ENCODE results near the gene MTMR12.
"Not testable (repeated sequence)": the region's sequence is repeated elsewhere in the genome, so short reads cannot be mapped to it uniquely, and the experiment has no call there.

Gene MTMR12

DNA sequence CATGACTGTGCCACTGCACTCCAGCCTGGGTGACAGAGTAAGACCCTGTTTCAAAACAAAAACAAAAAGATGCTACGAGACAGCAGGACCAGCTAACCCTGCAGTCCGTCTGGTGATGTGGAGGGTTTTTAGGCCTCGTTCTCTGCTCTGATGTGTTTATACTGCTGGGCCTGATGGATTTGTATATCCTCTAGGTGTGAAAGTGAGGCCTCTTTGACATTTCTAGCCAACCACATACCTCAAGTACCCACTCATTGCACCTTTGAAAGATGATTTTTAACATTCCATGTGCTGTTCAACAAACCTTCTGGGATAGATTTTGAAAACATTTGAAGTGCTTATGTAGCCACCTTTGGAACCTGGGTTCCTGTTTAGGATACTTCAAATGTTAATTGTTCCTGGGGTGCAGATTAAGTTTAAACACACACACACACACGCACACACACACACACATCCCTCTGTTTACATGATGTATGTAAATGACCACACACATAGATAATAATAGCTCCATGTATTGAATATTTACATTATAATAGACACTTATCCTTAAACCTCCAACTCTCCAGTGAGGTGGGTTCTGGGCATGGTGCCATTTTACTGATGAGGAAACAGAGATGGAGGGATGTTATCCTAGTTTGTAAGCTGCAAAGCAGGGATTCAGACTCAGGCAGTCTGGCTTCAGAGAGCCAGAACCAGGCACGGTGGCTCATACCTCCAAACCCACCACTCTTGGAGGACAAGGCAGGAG is 89.8 kb downstream of the MTMR12 start:
- Histone ChIP-seq H3K4me3 (no peak overlapping the region), H3K4me1 (peaks cover 17% of the 10 kb centered on the region), H3K36me3 (replicated peaks) (no peaks in the 10 kb centered on the region; the same call in 1 of the 2 replicates), H3K27me3 (ENCODE audit: low read depth) (no peaks in the 10 kb centered on the region), H3K9me3 (no peaks in the 10 kb centered on the region)
- in situ Hi-C loops (cut with MboI; ENCODE audit: low sequenced_read_pairs), result no loop called here
- peak; percentile 81 to 85 for DNase-seq (ENCODE audit: low spot score in 2 of 2)

- peak; percentile 40 to 55 for DNase-seq (ENCODE audit: low spot score in 2 of 2)
Measured at GRCh38 chr5:32217886-32218396, 94.8 kb downstream of the MTMR12 start.

DNA sequence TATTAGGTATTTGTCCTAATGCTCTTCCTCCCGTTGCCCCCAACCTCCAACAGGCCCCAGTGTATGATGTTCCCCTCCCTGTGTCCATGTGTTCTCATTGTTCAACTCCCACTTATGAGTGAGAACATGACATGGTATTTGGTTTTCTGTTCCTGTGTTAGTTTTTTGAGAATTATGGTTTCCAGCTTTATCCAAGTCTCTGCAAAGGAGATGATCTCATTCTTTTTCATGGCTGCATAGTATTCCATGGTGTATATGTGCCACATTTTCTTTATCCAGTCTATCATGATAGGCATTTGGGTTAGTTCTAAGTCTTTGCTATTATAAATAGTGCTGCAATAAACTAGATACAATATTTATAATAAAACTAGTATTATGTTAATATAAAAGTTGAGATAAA is 98.4 kb downstream of the MTMR12 start:
- H3K36me3 ChIP-seq (replicated peaks); H3K27me3 ChIP-seq (ENCODE audit: low read depth); H3K9me3 ChIP-seq; H3K4me3 ChIP-seq; in situ Hi-C loops (cut with MboI; ENCODE audit: low sequenced_read_pairs); DNase-seq (ENCODE audit: low spot score in 2 of 2); H3K4me1 ChIP-seq: not testable (repeated sequence)

More at GRCh38 chr5:32217886-32218396, 94.8 kb downstream of the MTMR12 start:
- peaks cover 12% of the 10 kb centered on the region for H3K4me1 ChIP-seq
- no peaks in the 10 kb centered on the region for H3K27me3 ChIP-seq (ENCODE audit: low read depth)
- no peaks in the 10 kb centered on the region for H3K9me3 ChIP-seq
- in situ Hi-C loops (cut with MboI; ENCODE audit: low sequenced_read_pairs), result no loop called here
- H3K36me3 ChIP-seq (replicated peaks), result no peaks in the 10 kb centered on the region
- H3K4me3 ChIP-seq, result no peak overlapping the region

DNA sequence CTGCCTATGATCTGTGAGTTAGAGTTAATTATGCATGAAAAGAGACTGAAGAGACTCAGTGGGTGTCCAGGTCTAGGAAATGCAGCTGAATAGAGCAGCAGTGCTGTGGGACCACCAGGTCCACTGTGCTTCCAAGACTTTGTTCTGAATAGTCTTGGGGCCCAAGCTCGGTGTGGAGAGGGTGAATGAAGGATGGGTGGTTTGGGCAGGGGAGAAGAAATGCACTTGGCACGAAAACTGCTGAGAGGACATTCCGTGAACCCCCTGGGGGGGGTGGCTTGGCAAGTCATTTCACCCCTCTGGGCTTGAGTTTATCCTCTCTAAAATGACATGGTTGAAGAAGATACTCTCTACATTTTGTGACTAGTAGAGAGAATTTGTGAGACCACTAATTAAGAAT is 102.6 kb downstream of the MTMR12 start:
- Histone ChIP-seq H3K9me3 (0 out of 2 replicates have a peak, but pooled peaks cover 2% of the 10 kb centered on the region), H3K36me3 (replicated peaks) (no peaks in the 10 kb centered on the region), H3K4me3 (no peak overlapping the region), H3K4me1 (no peaks in the 10 kb centered on the region), H3K27me3 (ENCODE audit: low read depth) (no peaks in the 10 kb centered on the region)
- in situ Hi-C loops (cut with MboI; ENCODE audit: low sequenced_read_pairs), result no loop called here
- no peak for DNase-seq (ENCODE audit: low spot score in 2 of 2)

- H3K9me3 ChIP-seq; H3K4me3 ChIP-seq; H3K4me1 ChIP-seq; DNase-seq (ENCODE audit: low spot score in 2 of 2); H3K27me3 ChIP-seq (ENCODE audit: low read depth); H3K36me3 ChIP-seq (replicated peaks); in situ Hi-C loops (cut with MboI; ENCODE audit: low sequenced_read_pairs): not testable (repeated sequence)
Measured at GRCh38 chr5:32208837-32209236, 103.9 kb downstream of the MTMR12 start.

DNA sequence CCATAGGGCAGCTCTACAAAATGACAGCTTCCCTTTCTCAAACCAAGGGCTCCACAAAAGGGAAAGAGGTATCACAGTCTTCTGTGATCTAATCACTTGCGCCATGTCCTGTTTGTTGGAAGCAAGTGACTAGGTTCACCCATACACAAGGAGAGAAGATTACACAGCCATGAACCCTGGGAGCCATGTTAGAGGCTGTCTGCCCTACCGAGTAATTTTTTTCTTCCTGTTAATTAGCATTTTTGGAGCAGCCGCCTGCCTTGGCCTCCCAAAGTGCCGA is 105.4 kb downstream of the MTMR12 start:
- H3K36me3 ChIP-seq (replicated peaks), result no peaks in the 10 kb centered on the region
- in situ Hi-C loops (cut with MboI; ENCODE audit: low sequenced_read_pairs), result no loop called here
- DNase-seq (ENCODE audit: low spot score in 2 of 2), result no peak
- no peaks in the 10 kb centered on the region for H3K27me3 ChIP-seq (ENCODE audit: low read depth)
- H3K4me3 ChIP-seq, result no peak overlapping the region
- H3K9me3 ChIP-seq, result 0 out of 2 replicates have a peak, but pooled peaks cover 2% of the 10 kb centered on the region
- H3K4me1 ChIP-seq, result no peaks in the 10 kb centered on the region

DNA sequence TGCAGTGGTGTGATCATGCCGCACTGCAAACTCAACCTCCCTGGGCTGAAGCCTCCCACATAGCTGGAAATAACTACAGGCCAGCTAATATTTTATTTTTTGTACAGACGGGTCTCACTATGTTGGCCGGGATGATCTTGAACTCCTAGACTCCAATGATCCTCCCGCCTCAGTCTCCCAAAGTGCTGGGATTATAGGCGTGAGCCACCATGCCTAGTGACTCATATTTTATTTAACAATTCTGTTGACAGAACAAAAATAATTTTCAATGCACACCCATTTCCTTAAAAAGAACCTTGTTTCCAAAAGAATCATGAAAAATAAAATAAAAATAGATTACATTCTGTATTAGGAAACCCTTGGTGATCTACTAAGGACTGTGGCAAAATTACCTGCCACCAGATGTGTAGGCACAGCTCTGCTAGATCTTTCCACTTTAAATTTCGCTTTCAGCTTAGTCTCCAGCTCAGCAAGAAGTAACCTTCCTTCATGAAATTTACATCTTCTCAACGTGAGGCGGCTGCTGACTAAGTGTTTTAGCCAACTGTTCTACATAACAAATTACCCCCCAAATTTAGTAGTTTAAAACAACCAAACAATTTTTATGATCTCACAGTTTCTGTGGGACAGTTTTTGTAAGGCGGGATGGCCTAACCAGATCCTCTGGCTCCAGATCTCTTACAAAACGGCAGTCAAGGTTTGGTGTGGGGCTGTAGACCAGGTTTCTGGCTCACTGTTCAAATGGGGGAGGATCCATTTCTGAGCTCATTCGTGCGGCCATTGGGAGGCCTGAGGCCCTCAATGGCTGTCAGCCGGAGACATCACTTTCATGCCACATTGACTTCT is 106.0 kb downstream of the MTMR12 start:
- in situ Hi-C loops (cut with MboI; ENCODE audit: low sequenced_read_pairs), result no loop called here
- Histone ChIP-seq H3K36me3 (replicated peaks) (no peaks in the 10 kb centered on the region), H3K4me1 (no peaks in the 10 kb centered on the region), H3K9me3 (0 out of 2 replicates have a peak, but pooled peaks cover 2% of the 10 kb centered on the region), H3K27me3 (ENCODE audit: low read depth) (no peaks in the 10 kb centered on the region), H3K4me3 (no peak overlapping the region)
- DNase-seq (ENCODE audit: low spot score in 2 of 2), result no peak

GRCh38 chr5:32206053-32206452 is 106.7 kb downstream of the MTMR12 start:
- H3K27me3 ChIP-seq (ENCODE audit: low read depth), result no peaks in the 10 kb centered on the region
- H3K36me3 ChIP-seq (replicated peaks), result no peaks in the 10 kb centered on the region
- no peak for DNase-seq (ENCODE audit: low spot score in 2 of 2)
- H3K4me3 ChIP-seq, result no peak overlapping the region
- H3K4me1 ChIP-seq, result no peaks in the 10 kb centered on the region
- in situ Hi-C loops (cut with MboI; ENCODE audit: low sequenced_read_pairs), result no loop called here
- H3K9me3 ChIP-seq, result 0 out of 2 replicates have a peak, but pooled peaks cover 2% of the 10 kb centered on the region

- H3K4me3 ChIP-seq, result no peak overlapping the region
- no peaks in the 10 kb centered on the region for H3K36me3 ChIP-seq (replicated peaks)
- in situ Hi-C loops (cut with MboI; ENCODE audit: low sequenced_read_pairs), result no loop called here
- H3K27me3 ChIP-seq (ENCODE audit: low read depth), result no peaks in the 10 kb centered on the region
- no peak for DNase-seq (ENCODE audit: low spot score in 2 of 2)
- no peaks in the 10 kb centered on the region for H3K4me1 ChIP-seq
- 0 out of 2 replicates have a peak, but pooled peaks cover 2% of the 10 kb centered on the region for H3K9me3 ChIP-seq
Measured at GRCh38 chr5:32202394-32202793, 110.3 kb downstream of the MTMR12 start.

DNA sequence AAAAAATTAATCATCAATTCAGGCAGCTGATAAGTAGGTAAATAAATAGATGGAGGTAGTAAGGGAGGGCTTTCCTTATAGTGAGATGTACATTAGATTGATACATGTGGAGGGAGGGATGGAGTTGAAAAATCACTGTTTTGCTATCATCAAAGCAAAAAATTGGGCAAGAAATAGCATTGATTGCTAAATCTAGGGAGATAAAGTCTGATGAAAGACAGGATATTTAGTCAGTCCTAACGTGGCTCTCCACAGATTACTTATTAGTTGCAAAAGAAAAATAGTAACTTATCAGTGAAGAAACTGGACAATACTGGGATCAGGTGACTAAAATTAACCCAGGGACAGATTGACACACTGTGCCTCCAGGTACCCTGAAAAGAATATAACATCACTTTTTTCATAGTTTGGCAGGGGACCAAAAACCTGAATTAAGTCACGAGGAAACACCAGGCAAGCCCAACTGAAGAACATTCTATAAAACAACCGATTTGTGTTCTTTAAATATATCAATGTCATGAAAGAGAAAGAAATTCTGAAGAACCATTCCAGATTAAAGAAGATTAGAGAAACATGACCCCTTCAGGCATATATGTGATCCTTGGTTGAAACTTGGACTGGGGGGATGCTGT is 111.5 kb downstream of the MTMR12 start:
- Histone ChIP-seq H3K9me3 (no peaks in the 10 kb centered on the region), H3K4me1 (no peaks in the 10 kb centered on the region), H3K36me3 (replicated peaks) (no peaks in the 10 kb centered on the region), H3K4me3 (no peak overlapping the region), H3K27me3 (ENCODE audit: low read depth) (no peaks in the 10 kb centered on the region)
- in situ Hi-C loops (cut with MboI; ENCODE audit: low sequenced_read_pairs), result no loop called here
- DNase-seq (ENCODE audit: low spot score in 2 of 2), result peak in 1 of 2 experiments; percentile 34

DNA sequence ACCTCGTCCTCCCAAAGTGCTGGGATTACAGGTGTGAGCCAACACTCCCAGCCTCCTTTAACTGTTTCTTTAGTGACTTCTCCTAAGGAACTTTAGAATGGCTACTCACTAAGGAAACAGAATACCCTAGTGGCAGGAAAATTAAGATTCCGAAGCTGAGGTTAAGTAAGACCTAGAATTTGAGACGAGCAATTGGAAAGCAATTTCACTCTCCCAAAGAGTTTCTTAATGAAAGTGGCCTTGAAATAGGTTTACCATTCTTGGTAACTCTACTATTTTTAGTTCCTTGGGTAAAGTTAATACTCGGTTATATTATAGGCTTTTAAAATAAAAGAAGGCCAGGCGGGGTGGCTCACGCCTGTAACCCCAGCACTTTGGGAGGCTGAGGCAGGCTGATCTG is 115.7 kb downstream of the MTMR12 start:
- Histone ChIP-seq H3K36me3 (replicated peaks) (no peaks in the 10 kb centered on the region), H3K4me3 (no peak overlapping the region), H3K27me3 (ENCODE audit: low read depth) (no peaks in the 10 kb centered on the region), H3K4me1 (peaks cover 19% of the 10 kb centered on the region), H3K9me3 (no peaks in the 10 kb centered on the region)
- no peak for DNase-seq (ENCODE audit: low spot score in 2 of 2)
- in situ Hi-C loops (cut with MboI; ENCODE audit: low sequenced_read_pairs), result no loop called here

DNA sequence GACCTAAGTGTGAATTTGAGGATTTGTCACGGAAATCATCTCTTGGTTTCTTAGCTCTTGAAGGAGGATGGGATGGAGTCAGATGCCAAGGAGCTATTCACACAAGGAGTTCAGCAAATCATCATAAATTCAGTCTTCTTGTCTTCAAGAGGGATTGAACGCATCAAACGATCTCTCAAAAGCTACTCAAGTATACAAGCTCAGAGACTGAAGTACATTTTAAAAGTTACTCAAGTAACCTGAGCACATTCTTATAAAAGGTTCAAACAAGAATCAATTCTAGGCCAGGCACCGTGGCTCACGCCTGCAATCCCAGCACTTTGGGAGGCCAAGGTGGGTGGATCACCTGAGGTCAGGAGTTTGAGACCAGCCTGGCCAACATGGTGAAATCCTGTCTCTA is 117.5 kb downstream of the MTMR12 start:
- no peak for DNase-seq (ENCODE audit: low spot score in 2 of 2)
- in situ Hi-C loops (cut with MboI; ENCODE audit: low sequenced_read_pairs), result no loop called here
- Histone ChIP-seq H3K27me3 (ENCODE audit: low read depth) (no peaks in the 10 kb centered on the region), H3K36me3 (replicated peaks) (no peaks in the 10 kb centered on the region), H3K4me1 (peaks cover 30% of the 10 kb centered on the region), H3K9me3 (no peaks in the 10 kb centered on the region), H3K4me3 (no peak overlapping the region)

GRCh38 chr5:32193591-32193990 is 119.1 kb downstream of the MTMR12 start:
- Histone ChIP-seq H3K9me3 (no peaks in the 10 kb centered on the region), H3K4me3 (no peak overlapping the region), H3K27me3 (ENCODE audit: low read depth) (no peaks in the 10 kb centered on the region), H3K4me1 (peaks cover 30% of the 10 kb centered on the region), H3K36me3 (replicated peaks) (no peaks in the 10 kb centered on the region)
- DNase-seq (ENCODE audit: low spot score in 2 of 2), result peak; percentile 87 to 92
- in situ Hi-C loops (cut with MboI; ENCODE audit: low sequenced_read_pairs), result no loop called here

- Histone ChIP-seq H3K36me3 (replicated peaks) (no peaks in the 10 kb centered on the region), H3K4me1 (peaks cover 30% of the 10 kb centered on the region), H3K4me3 (no peak overlapping the region), H3K9me3 (peaks cover 4% of the 10 kb centered on the region; the same call in 1 of the 2 replicates), H3K27me3 (ENCODE audit: low read depth) (no peaks in the 10 kb centered on the region)
- in situ Hi-C loops (cut with MboI; ENCODE audit: low sequenced_read_pairs), result no loop called here
- DNase-seq (ENCODE audit: low spot score in 2 of 2), result no peak
Measured at GRCh38 chr5:32190095-32190494, 122.6 kb downstream of the MTMR12 start.

Data from HAP-1 (cell line).